GM10266 (cell line): Measurements from ENCODE around the gene SOWAHC.

Experiments used
- DNase-seq: peaks from one replicate; pipeline ENCODE4 v3.0.0; 2012; ENCODE audit errors: extremely low spot score
- CTCF ChIP-seq: IDR thresholded peaks from 2 replicates; pipeline ENCODE4 v1.5.1; 2012; ENCODE audit warnings: mild to moderate bottlenecking, low read depth; ENCODE audit not compliant: control insufficient read depth, insufficient read depth; ENCODE audit errors: missing control alignments

The SOWAHC gene

GRCh38 chr2:109649736-109650695, 35.9 kb downstream of the SOWAHC start:
- no peak for TF ChIP-seq CTCF
- DNase-seq, result no peak

GRCh38 chr2:109654326-109655050, 40.3 kb downstream of the SOWAHC start:
- no peak for DNase-seq

GRCh38 chr2:109655287-109655686, 41.1 kb downstream of the SOWAHC start:
- DNase-seq, result no peak
- TF ChIP-seq CTCF, result no peak

More at GRCh38 chr2:109654326-109655050, 40.3 kb downstream of the SOWAHC start:
- no peak for TF ChIP-seq CTCF

- DNase-seq, result no peak
- no peak for TF ChIP-seq CTCF
Observed at GRCh38 chr2:109659396-109660045, 45.4 kb downstream of the SOWAHC start.

GRCh38 chr2:109660046-109660860, 46.1 kb downstream of the SOWAHC start:
- no peak for DNase-seq
- no peak for TF ChIP-seq CTCF

- TF ChIP-seq CTCF, result no peak
- no peak for DNase-seq
Observed at GRCh38 chr2:109662889-109663288, 48.7 kb downstream of the SOWAHC start.
